Measurements from ENCODE around the gene EXOC2.
"Not testable (repeated sequence)": the region's sequence is repeated elsewhere in the genome, so short reads cannot be mapped to it uniquely, and the experiment has no call there.

The EXOC2 gene

DNA sequence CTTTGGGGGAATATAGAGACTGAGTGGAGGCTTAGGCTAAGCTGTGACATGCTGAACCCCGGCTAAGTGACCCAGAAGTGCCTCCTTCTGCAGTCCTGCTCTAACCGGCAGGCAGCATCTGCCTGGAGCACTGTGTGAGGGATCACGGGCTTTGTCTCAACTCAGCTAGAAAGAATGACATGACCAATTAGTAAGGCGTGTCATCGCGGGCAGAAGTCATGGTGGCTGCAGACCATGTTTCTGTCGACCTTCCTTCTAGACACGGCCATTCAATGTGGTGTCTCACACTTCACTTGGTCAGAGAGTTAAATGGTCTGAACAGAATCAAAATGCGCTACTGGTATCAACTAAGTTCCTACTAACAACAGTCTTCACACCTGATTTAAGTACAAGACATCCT lies 71.0 kb downstream of the EXOC2 start:
- no peak for DNase-seq

DNA sequence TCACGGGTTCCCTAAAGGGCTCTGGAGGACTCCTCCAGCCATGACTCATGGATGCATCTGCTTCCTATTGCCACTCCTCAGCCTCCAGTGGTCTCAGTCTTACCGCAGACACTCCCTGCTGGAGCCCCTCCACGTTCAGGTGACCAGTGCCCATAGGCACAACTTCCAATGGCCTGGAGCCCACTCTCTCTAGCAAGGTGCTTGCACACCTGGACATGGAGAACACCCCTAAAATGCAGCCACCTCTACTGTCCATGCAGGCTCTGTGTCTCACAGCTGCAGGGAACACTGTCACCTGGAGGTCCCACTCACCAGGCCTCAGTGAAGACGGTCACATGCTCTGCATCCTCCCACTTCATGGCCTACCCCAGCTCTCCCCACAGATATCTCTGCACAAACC lies 72.0 kb downstream of the EXOC2 start:
- DNase-seq: no peak

DNA sequence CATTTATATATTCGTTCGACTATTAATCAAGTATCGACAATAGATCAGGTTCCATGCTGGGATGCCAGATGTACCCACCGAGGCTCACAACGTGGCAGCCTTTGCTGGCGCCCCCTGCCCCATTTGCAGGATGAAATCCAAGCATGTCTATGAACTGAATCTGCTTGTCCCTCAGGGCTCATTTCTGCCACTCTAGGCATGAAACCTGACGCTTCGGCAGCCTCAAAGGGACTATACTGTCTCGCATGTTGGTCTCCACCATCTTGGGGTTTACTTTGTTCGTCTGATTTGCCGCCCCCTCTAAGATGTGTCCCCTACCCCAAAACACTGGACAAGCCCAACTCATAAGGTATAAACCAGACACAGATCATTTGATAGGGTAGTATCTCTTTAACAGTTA lies 72.8 kb downstream of the EXOC2 start:
- no peak for DNase-seq

DNA sequence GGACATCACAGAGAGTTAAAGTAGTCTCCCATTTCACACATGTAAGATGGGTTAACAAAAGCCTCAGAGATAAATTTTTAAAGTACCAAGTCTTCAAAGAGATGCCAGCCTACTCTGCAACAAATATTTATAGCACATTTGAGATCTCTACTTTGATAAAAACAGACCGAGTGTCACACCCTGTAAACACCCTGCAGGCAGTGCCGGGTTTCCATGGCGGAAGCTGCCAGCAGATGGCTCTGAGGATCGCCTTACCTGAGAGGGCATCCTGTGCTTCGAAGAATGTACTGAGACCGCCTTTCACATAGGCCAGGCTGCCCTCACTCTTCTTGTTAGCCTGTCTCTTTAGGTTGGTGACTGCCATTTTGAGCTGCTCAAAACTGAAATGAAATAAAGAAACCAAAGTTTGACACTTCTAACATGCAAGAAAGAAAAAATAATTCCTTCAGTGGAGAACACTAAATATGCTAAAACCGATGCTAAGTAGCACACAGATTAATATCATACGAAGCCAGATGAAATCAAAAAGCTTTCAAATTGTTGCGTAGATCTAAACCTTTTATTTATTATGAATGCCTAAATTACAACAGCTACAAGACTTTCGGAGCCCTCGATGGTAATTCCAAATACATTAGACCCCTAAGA lies 75.4 kb downstream of the EXOC2 start:
- DNase-seq: peak; percentile 65

DNA sequence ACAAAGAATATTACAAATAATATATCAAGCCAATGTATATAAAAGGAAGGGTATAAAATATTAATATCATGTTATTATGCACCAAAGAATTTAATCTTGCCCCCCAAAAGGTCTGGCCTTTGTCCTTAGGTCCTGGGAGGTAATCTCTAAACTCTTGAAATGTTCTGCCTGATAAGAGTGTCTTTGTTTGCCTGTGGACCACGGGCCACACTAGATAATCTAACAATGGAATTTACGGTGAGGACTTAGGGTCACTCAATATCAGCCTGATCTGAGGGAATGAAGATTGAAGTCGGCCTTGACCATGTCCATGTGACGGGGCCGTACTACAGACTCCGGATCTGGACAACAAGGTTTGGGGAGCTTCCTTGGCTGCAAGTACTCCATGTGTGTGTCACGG lies 79.0 kb downstream of the EXOC2 start:
- no peak for DNase-seq

DNA sequence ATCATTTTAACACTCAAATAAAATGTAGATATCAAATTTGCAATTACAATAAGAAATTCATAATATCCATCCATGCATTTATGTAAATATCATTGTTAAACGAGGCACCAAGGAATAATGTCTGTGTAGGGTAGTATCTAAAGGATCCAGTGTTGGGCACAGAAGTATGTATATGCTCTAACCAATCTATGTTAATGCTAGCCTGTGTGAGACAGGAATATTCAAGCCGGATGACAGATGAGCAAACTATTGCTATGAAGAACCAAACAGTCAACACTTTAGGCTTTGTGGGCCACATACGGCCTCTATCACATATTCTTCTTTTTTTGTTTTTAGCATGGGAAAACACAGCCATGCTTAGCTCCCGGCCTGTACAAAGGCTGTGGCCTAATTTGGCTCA lies 81.0 kb downstream of the EXOC2 start:
- no peak for DNase-seq

DNA sequence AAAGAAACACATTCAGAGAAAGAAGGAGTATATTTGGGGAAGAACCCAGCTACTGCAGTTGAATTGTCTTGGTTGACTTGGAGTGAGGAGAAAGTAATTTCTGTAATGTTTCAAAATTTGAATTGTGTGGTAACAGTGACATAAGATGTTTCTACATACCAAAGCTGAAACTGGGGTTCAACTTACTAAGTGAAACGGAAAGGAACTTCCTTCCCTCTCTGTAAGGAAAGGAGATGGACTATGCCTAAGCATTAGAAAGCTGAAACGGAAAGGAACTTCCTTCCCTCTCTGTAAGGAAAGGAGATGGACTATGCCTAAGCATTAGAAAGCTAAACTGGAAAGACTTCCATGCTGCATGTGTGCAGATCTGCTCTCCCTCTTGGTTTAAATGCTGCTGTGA lies 82.1 kb downstream of the EXOC2 start:
- no peak for DNase-seq

DNA sequence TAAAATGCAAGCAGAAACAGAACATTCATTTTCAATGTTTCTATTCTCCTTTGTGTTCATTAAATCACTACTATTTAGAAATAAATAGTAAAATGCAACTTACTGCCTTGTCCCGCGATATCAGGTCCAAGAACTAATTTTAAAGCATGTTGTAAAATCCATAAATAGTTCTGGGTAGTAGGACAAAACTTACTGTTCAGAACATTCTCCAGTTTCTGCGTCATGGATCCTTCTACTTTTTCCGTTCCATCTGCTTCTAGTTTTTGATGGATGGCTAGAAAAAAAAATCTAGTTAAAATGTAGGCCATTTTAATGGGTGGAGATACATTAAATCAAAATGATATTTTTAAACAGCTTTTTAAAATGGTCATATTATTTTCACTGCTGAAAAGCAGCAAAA lies 83.0 kb downstream of the EXOC2 start:
- DNase-seq: no peak

DNA sequence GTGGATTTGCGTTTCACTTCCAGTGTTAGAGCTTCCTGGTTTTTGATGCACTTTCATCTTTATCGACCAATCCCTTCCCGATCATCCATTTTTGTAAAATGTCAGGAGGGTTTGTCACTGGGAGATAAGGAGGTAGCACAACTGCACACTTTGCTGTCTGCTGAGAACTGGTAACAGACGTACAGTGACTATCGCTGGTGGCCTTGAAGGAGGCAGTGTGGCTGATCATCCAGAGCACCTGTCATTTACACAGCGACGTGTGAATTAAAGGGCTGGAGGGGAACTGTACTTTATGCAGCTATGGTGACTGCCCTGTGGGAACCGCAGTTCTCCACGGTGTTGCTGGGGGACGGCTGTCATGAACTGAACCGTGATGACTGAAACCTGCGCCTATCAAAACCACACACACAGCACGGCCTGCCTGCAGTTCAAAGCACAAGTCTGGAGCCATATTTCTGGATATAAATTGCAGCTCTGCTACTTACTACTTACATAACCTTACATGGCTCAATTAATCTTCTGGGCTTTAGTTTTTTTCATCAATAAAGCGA lies 86.0 kb downstream of the EXOC2 start:
- DNase-seq: no peak

DNA sequence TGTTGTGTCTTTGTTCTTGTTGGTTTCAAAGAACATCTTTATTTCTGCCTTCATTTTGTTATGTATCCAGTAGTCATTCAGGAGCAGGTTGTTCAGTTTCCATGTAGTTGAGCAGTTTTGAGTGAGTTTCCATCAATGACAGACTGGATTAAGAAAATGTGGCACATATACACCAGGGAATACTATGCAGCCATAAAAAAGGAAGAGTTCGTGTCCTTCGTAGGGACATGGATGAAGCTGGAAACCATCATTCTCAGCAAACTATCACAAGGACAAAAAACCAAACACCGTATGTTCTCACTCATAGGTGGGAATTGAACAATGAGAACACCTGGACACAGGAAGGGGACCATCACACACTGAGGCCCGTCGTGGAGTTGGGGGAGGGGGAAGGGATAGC lies 87.0 kb downstream of the EXOC2 start:
- DNase-seq: not testable (repeated sequence)

DNA sequence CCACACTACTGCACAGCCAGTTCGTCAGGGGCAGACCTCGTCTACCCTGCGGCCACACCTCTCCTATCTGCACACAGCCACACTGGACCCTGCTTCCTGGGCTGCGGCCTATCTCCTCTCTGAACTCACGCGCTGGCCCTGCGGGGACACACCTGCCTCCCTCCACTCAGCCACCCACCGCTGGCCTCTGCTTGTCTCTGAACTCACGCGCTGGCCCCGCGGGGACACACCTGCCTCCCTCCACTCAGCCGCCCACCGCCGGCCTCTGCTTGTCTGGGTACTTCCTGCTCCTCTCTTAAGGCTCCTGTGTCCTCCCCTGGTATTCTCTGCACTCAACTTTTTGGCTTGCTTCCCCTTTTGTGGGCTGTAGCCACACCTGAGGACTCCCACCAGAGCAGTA lies 88.4 kb downstream of the EXOC2 start:
- no peak for DNase-seq

DNA sequence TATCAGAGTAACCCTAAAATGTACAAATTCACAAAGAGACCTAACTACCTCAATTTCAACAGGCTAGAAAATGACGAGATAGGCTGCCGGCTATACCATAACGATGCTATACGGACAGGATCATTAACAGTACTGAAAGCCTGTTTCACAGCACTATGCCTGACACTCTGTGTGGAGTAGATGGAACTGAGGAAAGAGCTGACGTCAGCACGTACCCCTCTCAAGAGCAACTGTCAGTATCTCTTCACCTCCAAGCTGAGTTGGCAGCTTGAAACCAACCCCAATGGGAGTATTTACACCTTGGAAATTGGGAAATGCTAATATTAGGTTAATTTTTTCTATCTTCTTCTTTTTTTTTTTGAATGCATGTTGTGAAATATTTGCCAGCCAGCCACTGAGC lies 89.7 kb downstream of the EXOC2 start:
- no peak for DNase-seq

DNA sequence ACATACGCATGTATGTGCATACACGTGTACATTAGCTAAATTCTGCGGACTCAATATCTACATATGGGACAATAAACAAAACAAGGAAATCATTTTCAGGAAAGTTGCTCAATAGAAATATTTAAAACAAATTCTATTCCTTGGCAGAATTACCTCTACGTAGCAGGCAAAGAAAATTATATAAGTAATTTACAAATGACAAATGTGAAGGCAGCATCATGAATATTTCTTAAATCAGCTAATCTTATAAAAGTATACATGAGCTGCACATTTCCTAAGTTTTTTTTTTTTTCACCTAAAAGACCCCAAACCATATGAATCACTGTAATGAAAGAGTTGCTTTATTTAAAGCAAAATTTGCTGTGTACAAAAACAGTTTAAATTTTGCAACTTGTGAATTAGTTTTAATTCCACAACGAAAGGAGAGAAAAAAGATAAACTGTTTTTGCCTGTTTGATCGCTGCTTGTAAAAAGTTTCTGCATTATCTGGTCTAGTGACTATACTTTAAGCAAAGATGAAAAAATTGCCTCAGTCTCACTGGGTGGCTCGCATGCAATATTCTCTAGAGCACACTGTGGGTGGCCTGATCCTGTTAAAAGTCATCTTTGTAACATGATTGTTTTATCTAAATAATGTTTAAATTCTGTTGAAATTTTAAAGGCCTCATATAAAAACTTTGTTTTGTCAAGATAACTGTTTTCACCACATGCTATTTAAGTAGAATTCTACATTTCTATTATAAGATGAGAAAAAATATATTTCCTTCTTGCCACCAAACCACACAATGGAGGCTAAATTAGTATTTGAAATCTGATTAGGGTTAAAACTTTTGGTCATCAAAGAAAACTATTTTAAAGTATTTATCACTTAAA lies 93.1 kb downstream of the EXOC2 start:
- no peak for DNase-seq

DNA sequence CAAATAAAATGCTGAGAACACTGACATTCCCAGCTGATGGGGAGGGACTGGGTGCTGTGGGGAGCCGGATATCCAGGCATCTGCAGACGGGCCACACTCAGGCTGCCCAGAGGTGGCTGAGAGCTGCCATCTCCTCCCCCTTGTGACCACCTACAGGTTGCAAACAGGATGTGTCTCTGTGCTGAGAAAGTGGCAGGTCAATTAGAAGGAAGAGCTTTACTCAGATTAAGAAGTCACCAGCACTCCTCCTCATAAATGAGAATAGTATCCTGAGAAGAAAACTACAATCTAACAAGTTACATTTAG lies 99.1 kb downstream of the EXOC2 start:
- DNase-seq: peak; percentile 63

DNA sequence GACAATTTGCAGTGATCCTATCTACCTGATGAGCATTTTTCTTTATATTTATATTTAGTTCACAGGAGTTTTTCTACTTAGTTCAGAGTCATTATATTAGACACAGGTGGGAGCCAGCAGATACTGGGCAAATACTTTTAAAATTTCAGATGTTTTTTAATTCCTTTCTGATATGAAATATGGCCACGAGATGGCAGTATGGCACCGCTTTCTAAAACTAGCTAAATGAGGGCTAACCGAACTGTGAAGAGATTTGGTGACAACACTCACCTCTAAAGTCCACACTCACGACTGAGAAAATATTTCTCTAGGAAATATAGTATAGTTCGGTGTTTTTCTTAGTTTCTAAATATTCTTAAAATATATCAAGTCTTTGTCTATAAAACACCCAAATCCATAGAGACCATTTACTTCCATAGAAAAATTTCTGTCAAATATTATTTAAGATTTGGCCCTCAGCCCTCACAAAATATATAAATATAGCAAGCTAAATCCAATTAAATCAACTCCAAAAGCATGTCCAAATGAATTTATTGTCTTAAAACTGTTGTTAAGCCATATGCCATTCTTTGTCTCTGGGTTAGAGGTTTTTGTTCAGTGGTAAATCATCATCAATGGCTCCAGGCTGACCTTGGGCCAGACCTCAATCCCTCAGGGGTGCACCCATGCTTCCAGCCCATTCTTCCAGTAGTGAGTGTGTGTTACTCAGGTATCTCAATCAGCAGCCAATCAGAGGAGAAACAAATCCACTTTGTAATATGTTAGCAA lies 99.6 kb downstream of the EXOC2 start:
- DNase-seq: no peak

DNA sequence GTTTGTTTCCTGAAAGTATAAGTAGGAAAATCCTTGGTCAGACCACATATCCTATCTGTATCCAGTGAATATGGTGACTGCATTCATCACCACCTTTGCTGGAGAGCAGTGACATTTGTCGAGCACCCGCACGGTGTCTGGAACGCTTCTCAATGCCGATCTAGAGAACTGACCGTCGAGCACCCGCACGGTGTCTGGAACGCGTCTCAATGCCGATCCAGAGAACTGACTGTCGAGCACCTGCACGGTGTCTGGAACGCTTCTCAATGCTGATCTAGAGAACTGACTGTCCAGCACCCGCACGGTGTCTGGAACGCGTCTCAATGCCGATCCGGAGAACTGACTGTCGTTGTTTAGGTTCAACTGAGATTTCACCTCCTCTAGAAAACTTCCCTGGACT lies 103.8 kb downstream of the EXOC2 start:
- no peak for DNase-seq

DNA sequence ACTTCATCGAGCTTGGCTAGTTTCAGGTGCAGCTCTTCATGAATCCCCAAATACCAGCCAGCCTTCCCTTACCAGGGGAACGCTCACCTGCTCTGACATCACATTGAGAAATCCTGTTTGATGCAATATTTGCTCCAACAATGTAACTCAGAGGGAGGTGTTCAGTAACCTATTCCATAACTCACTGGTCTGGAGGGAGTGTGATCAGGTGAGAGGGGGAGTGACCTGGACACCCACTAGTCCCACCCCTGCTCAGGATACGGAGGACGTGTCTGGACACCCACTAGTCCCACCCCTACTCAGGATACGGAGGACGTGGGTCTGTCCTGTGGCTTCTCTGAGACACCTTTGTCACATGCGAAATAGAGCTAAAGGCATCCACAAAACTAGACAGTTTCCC lies 106.4 kb downstream of the EXOC2 start:
- DNase-seq: no peak

DNA sequence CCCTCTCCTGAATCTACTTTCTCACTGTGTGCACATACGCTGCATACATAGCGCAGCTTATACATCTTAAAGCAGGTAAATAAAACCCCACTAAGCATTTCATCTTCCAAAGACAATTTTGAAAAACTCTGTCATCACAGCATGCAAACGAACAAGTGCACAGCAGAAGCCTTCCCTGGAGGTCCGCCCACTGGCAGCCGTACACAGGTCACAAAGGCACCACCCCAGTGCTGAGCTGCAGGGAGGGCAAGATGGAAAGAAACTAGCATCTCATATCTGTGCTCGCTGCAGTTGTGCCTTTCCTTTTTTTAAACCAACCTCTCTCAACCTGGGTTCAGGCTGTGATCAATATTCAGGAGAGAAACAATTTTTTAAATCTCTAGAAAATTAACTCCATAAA lies 109.3 kb downstream of the EXOC2 start:
- peak; percentile 60 for DNase-seq

DNA sequence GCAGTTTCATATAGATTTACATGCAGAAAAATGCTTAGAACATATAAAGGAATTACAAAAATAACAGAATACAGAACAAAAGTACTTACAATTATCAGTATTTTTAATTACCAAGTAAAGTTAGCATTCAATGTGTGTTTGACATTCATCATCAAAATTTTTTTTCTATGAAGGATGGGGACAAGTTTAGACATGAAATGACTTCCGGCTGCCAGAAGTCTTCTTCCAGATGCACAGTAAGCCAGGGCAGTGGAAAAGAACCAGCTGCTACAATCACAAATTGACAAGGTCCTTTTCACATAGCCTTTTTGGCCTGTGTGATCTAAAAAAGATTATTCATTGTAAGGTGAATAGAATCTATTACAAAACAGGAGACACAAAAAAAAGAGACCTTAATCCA lies 109.8 kb downstream of the EXOC2 start:
- no peak for DNase-seq

DNA sequence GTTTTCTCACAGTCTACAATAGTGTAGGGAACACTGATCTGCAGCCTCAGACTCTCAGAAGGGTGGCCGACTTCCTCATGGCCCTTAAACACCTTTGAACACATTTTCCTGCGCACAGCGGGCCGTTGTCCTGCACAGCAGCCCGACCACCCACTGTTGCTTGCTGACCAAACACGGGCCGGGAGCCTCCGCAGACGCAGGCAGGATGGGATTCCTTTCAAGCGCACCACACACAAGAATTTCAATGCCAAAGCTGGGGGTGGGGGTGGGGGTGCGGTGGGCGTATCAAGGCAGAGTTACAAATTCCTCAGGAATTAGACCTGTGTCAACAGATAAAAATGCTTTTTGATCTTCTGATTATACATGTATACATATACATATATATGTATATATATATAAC lies 110.6 kb downstream of the EXOC2 start:
- DNase-seq: peak; percentile 92

DNA sequence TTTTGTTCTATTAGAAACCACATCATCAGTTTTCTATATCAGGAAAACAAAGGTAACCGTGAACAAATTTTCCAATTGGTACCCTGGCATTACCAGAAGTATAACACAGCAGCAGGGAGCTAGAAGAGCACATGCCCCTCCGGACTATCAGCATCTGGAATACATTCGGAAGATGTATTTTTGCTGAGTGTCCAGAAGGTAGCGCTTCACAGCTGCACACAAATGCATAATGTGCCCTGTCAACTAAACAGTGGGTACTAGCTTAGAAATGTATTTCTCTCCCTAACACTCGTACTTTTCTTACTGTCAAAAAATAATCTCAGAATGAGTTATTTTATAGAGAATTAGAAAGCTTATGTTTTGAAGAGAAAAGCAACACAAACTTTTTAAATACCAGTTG lies 113.6 kb downstream of the EXOC2 start:
- no peak for DNase-seq

DNA sequence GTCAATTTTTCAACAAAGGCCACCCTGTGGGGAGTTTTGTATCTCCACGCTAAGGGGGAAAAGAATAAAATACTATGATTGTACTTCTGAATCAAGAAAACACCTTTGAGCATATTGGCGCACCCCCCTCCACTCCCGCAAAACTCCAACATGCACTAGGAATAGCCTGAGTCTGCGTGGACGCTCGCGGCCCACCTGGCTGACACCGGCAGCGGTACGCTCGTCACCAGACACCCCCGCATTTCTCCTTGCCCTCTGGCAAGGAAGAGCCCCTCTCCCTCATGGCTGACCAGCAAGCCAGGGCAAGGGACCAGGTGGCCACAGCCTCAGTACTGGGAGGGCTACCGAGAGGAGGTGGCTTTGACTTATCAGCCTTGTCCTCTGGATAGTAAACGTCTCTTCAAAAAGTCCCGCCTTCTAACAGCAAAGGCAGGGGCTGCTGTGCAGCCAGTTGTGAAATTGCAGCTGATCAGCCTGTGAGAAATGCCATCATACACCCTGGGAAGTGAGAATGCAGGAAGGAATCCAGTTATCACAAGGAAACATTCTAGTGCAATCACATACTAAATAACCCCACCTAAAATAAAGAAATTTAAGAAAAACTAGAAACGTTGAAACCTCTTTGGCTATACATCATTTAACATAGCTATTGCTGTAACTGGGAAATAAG lies 120.2 kb downstream of the EXOC2 start:
- DNase-seq: no peak

DNA sequence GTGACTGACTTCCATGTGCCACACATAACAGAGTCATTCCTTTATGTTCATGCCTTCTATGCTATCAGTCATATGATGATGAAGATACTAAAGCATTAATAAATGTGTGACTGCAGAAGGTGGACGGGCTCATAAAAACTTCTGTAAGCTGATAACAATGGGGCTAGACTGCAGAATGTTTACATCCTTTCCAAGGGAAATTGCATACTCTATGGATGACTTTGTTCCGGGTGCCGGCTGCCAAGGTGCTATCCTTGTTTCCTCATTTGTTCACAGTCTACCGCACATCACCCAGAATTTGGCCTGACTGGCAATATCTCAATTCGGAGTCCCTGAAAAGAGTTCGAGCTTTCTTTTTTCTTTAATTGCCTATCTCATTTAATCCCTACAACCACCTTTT lies 121.0 kb downstream of the EXOC2 start:
- no peak for DNase-seq

All from islet precursor cell (in vitro differentiated cells).